Stomach (tissue), 4 donors: ENCODE measurements around the gene CDH2.

Source experiments
- EP300 ChIP-seq: sonication (generic); formaldehyde crosslinking; IDR thresholded peaks from one replicate; pipeline ENCODE4 v1.6.1; 2017; ENCODE audit warnings: antibody characterized with exemption
- POLR2A ChIP-seq, 4 donors: fragments of 450-650 bp; IDR thresholded peaks; one replicate each; pipeline ENCODE4 v1.6.1; 2016; ENCODE audit warnings: antibody characterized with exemption in 4 of 4, control low read depth in 2 of 4, mild to moderate bottlenecking in 1 of 4, moderate library complexity in 1 of 4
- POLR2AphosphoS5 ChIP-seq, 3 donors: sonication (generic); formaldehyde crosslinking; IDR thresholded peaks; one replicate each; pipeline ENCODE4 v1.6.1; 2016; ENCODE audit warnings: antibody characterized with exemption in 3 of 3
- TF ChIP-seq, protein P1 (sequence below), 7 experiments: fragments of 450-650 bp in 4 of 7; fragments of 200-600 bp in 3 of 7; sonication (generic) in 3 of 7; IDR thresholded peaks; one replicate each; pipeline ENCODE4 v1.5.1; 2016 to 2019; ENCODE audit warnings: antibody characterized with exemption in 7 of 7, control low read depth in 2 of 7, mild to moderate bottlenecking in 1 of 7

DNA sequence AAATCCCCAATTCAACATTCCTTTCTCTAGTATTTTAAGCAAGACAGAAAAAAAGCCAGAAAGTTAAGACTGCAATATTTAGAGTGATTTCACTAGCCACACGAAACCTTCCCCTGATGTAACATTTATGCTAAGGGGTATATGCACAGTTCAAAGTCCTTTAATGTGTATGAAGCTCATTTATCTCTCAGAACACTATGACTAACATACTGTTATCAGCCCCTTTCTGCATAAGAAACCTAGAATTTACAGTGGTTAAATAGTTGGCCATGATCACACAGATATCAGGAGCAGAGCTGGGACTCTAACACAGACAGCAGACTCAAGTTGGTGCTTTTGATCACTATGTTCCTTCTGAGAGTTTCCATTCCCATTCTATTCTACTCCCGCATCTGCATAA lies 185.5 kb downstream of the CDH2 start:
- TF ChIP-seq, protein P1, sequence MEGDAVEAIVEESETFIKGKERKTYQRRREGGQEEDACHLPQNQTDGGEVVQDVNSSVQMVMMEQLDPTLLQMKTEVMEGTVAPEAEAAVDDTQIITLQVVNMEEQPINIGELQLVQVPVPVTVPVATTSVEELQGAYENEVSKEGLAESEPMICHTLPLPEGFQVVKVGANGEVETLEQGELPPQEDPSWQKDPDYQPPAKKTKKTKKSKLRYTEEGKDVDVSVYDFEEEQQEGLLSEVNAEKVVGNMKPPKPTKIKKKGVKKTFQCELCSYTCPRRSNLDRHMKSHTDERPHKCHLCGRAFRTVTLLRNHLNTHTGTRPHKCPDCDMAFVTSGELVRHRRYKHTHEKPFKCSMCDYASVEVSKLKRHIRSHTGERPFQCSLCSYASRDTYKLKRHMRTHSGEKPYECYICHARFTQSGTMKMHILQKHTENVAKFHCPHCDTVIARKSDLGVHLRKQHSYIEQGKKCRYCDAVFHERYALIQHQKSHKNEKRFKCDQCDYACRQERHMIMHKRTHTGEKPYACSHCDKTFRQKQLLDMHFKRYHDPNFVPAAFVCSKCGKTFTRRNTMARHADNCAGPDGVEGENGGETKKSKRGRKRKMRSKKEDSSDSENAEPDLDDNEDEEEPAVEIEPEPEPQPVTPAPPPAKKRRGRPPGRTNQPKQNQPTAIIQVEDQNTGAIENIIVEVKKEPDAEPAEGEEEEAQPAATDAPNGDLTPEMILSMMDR (IDR thresholded peaks at IDR 0.05), result no peak
- no peak for TF ChIP-seq POLR2A (IDR thresholded peaks at IDR 0.05)
- TF ChIP-seq EP300, result no peak
- no peak for TF ChIP-seq POLR2AphosphoS5 (IDR thresholded peaks at IDR 0.05)
